H9 (cell line): ENCODE measurements around the gene DNAH5. TPM values are rescaled to one million over a fixed set of nuclear protein-coding genes. Genes with fewer than 3 reads are reported as not detected.

ENCODE experiments used
- DNase-seq: peaks from one replicate; pipeline ENCODE4 v3.0.0-alpha.2; 2017
- H2AFZ ChIP-seq: one replicate; pipeline ENCODE4 v1.6.1; 2013; ENCODE audit warnings: mild to moderate bottlenecking, low read length, control low read depth, moderate library complexity
- H2AK5ac ChIP-seq: 2 replicates; pipeline ENCODE4 v1.6.1; 2013; ENCODE audit warnings: low read length, control low read depth, mixed read lengths; ENCODE audit not compliant: insufficient read length
- H2BK120ac ChIP-seq: one replicate; pipeline ENCODE4 v1.6.1; 2013; ENCODE audit warnings: low read depth, mild to moderate bottlenecking, low read length, control low read depth, inconsistent platforms; ENCODE audit not compliant: poor library complexity, severe bottlenecking
- H2BK12ac ChIP-seq: 2 replicates; pipeline ENCODE4 v1.6.1; 2013; ENCODE audit warnings: low read length, control low read depth, mixed read lengths, low read depth; ENCODE audit not compliant: insufficient read length
- H2BK15ac ChIP-seq: 2 replicates; pipeline ENCODE4 v1.6.1; 2013; ENCODE audit warnings: low read depth, low read length, control low read depth
- H2BK20ac ChIP-seq: one replicate; pipeline ENCODE4 v1.6.1; 2013; ENCODE audit warnings: low read depth, mild to moderate bottlenecking, low read length, control low read depth, inconsistent platforms; ENCODE audit not compliant: poor library complexity, severe bottlenecking
- H2BK5ac ChIP-seq: 2 replicates; pipeline ENCODE4 v1.6.1; 2013; ENCODE audit warnings: low read length, control low read depth, mixed read lengths; ENCODE audit not compliant: insufficient read length
- H3K14ac ChIP-seq: 2 replicates; pipeline ENCODE4 v1.6.1; 2013; ENCODE audit warnings: low read length, control low read depth; ENCODE audit not compliant: insufficient read depth
- H3K18ac ChIP-seq: 2 replicates; pipeline ENCODE4 v1.6.1; 2013; ENCODE audit warnings: low read depth, mild to moderate bottlenecking, mixed read lengths, low read length, control low read depth; ENCODE audit not compliant: insufficient read length
- H3K23ac ChIP-seq: 2 replicates; pipeline ENCODE4 v1.6.1; 2013; ENCODE audit warnings: low read length, control low read depth, mixed read lengths, low read depth; ENCODE audit not compliant: insufficient read length
- H3K23me2 ChIP-seq: 2 replicates; pipeline ENCODE4 v1.6.1; 2013; ENCODE audit warnings: low read depth, mild to moderate bottlenecking, mixed read lengths, low read length, control low read depth; ENCODE audit not compliant: insufficient read length, poor library complexity, severe bottlenecking
- H3K27ac ChIP-seq: 2 replicates; pipeline ENCODE4 v1.5.1; 2013; ENCODE audit warnings: low read length, control low read depth, mixed read lengths, low read depth; ENCODE audit not compliant: insufficient read length
- H3K27me3 ChIP-seq: 2 replicates; pipeline ENCODE4 v1.6.1; 2013; ENCODE audit warnings: low read length, control low read depth, inconsistent platforms; ENCODE audit not compliant: insufficient read depth
- H3K4ac ChIP-seq: 2 replicates; pipeline ENCODE4 v1.6.1; 2013; ENCODE audit warnings: low read depth, mild to moderate bottlenecking, control low read depth, inconsistent platforms, low read length, moderate library complexity
- H3K4me1 ChIP-seq: 2 replicates; pipeline ENCODE4 v1.6.1; 2013; ENCODE audit warnings: low read length, control low read depth, inconsistent platforms; ENCODE audit not compliant: insufficient read depth
- H3K4me2 ChIP-seq: 2 replicates; pipeline ENCODE4 v1.6.1; 2013; ENCODE audit warnings: low read length, control low read depth, mixed read lengths; ENCODE audit not compliant: insufficient read length, insufficient read depth
- H3K56ac ChIP-seq: 2 replicates; pipeline ENCODE4 v1.6.1; 2013; ENCODE audit warnings: low read depth, mild to moderate bottlenecking, mixed read lengths, low read length, control low read depth; ENCODE audit not compliant: insufficient read length
- H3K79me1 ChIP-seq: 2 replicates; pipeline ENCODE4 v1.6.1; 2013; ENCODE audit warnings: low read depth, mild to moderate bottlenecking, moderate library complexity, low read length, control low read depth, inconsistent platforms; ENCODE audit not compliant: insufficient read depth, poor library complexity, severe bottlenecking
- H3K79me2 ChIP-seq: 2 replicates; pipeline ENCODE4 v1.6.1; 2013; ENCODE audit warnings: low read length, control low read depth, inconsistent platforms; ENCODE audit not compliant: insufficient read depth
- H3K9ac ChIP-seq: 2 replicates; pipeline ENCODE4 v1.6.1; 2013; ENCODE audit warnings: low read length, control low read depth, mixed read lengths; ENCODE audit not compliant: insufficient read length; ENCODE audit errors: extremely low read depth
- H3K9me3 ChIP-seq: one replicate; pipeline ENCODE4 v1.6.1; 2013; ENCODE audit warnings: low read depth, low read length, inconsistent platforms; ENCODE audit not compliant: control insufficient read depth
- H3T11ph ChIP-seq: one replicate; pipeline ENCODE4 v1.6.1; 2013; ENCODE audit warnings: mild to moderate bottlenecking, low read length, control low read depth, inconsistent platforms
- H4K20me1 ChIP-seq: one replicate; pipeline ENCODE4 v1.6.1; 2013; ENCODE audit not compliant: control insufficient read depth, insufficient read length, insufficient read depth
- H4K5ac ChIP-seq: 2 replicates; pipeline ENCODE4 v1.6.1; 2013; ENCODE audit warnings: low read depth, mild to moderate bottlenecking, mixed read lengths, low read length, control low read depth; ENCODE audit not compliant: insufficient read length
- H4K8ac ChIP-seq: replicated peaks from 2 replicates; pipeline ENCODE4 v1.6.1; 2013; ENCODE audit warnings: low read length, control low read depth, mixed read lengths, low read depth; ENCODE audit not compliant: insufficient read length
- H4K91ac ChIP-seq: 2 replicates; pipeline ENCODE4 v1.6.1; 2013; ENCODE audit warnings: low read depth, mild to moderate bottlenecking, moderate library complexity, mixed read lengths, low read length, control low read depth; ENCODE audit not compliant: insufficient read length
- H3K27ac Mint-ChIP-seq, 3 experiments: 2 replicates in 2 of 3; 3 replicates in 1 of 3; pipeline ENCODE4 v1.8.0; 2020 to 2021; ENCODE audit warnings: mixed read lengths in 3 of 3, mild to moderate bottlenecking in 1 of 3, moderate library complexity in 1 of 3
- H3K27me3 Mint-ChIP-seq: 2 replicates; pipeline ENCODE4 v1.8.0; 2021; ENCODE audit warnings: low read depth, mild to moderate bottlenecking, moderate library complexity, mixed read lengths
- H3K36me3 Mint-ChIP-seq, 3 experiments: 2 replicates in 2 of 3; 3 replicates in 1 of 3; pipeline ENCODE4 v1.8.0; 2020 to 2021; ENCODE audit warnings: low read depth in 3 of 3, mixed read lengths in 3 of 3; ENCODE audit not compliant: insufficient read depth in 1 of 3
- H3K4me1 Mint-ChIP-seq, 2 experiments: 2 replicates each; pipeline ENCODE4 v1.8.0; 2020; ENCODE audit warnings: mixed read lengths in 2 of 2
- H3K4me3 Mint-ChIP-seq, 2 experiments: 2 replicates in 1 of 2; 3 replicates in 1 of 2; pipeline ENCODE4 v1.8.0; 2020 to 2021; ENCODE audit warnings: mild to moderate bottlenecking in 2 of 2, mixed read lengths in 2 of 2, moderate library complexity in 1 of 2
- H3K9me3 Mint-ChIP-seq, 2 experiments: 2 replicates in 1 of 2; 3 replicates in 1 of 2; pipeline ENCODE4 v1.8.0; 2020; ENCODE audit warnings: mild to moderate bottlenecking in 2 of 2, mixed read lengths in 2 of 2, moderate library complexity in 1 of 2
- CTCF ChIP-seq: fragments of 200-600 bp; sonication (generic); conservative IDR thresholded peaks from 3 replicates; pipeline ENCODE4 v1.8.0; 2021; ENCODE audit warnings: antibody characterized with exemption, mild to moderate bottlenecking
- WGBS: extraction: QIAGEN DNeasy Blood & Tissue Kit; methylation state at CpG from one replicate; pipeline ENCODE4 v1.1.7; 2013; ENCODE audit warnings: missing lambda C conversion rate, low lambda C conversion rate, mixed read lengths; ENCODE audit not compliant: insufficient read length; ENCODE audit errors: extremely low coverage; 5-methylcytosine and 5-hydroxymethylcytosine counted together
- total RNA-seq: library from RNA; stranded (reverse); gene quantifications from 2 replicates; pipeline ENCODE4 v1.2.1, GENCODE V29; 2021

Gene DNAH5
- total RNA-seq, 1 experiment from 2014 or later, result 0.50 TPM

GRCh38 chr5:13973724-13974123, 29.2 kb upstream of the DNAH5 start:
- H3K4me1 Mint-ChIP-seq, result peaks cover 12 to 13% of the 10 kb centered on the region in 2 experiments
- Histone ChIP-seq H2BK5ac (no peak overlapping the region), H2BK12ac (no peak overlapping the region), H3K79me1 (no peaks in the 10 kb centered on the region), H4K8ac (no peak overlapping the region), H3K4me1 (no peaks in the 10 kb centered on the region), H3K23me2 (no peaks in the 10 kb centered on the region), H3K27me3 (no peaks in the 10 kb centered on the region), H4K91ac (no peak overlapping the region), H3K9me3 (no peaks in the 10 kb centered on the region), H2AK5ac (no peak overlapping the region), H3T11ph (no peak overlapping the region), H3K27ac (no peak overlapping the region), H2BK20ac (no peak overlapping the region), H4K20me1 (no peaks in the 10 kb centered on the region), H3K4me2 (no peak overlapping the region), H3K9ac (no peak overlapping the region), H3K4ac (no peak overlapping the region), H3K14ac (no peak overlapping the region), H3K23ac (no peak overlapping the region), H3K79me2 (no peaks in the 10 kb centered on the region), H3K18ac (no peak overlapping the region), H3K56ac (no peak overlapping the region), H4K5ac (no peak overlapping the region), H2BK15ac (no peak overlapping the region), H2BK120ac (no peak overlapping the region), H2AFZ (no peak overlapping the region)
- no CpG with 5 or more reads among the region's 6 CpGs for WGBS
- DNase-seq, result no peak
- no peaks in the 10 kb centered on the region; a peak in 1 of 7 replicates for H3K36me3 Mint-ChIP-seq
- peaks cover 8% of the 10 kb centered on the region for H3K27me3 Mint-ChIP-seq
- H3K4me3 Mint-ChIP-seq, result no peak overlapping the region
- no peak for TF ChIP-seq CTCF
- no peak overlapping the region for H3K27ac Mint-ChIP-seq
- peaks cover 0 to 4% of the 10 kb centered on the region in 2 experiments; a peak in 1 of 5 replicates for H3K9me3 Mint-ChIP-seq
